Myocyte (in vitro differentiated cells): ENCODE data around the gene PARM1. TPM values are rescaled to one million over a fixed set of nuclear protein-coding genes. Genes with fewer than 3 reads are reported as not detected.

ENCODE experiments used
- DNase-seq: peaks from one replicate; pipeline ENCODE4 v3.0.0-alpha.2; 2012; ENCODE audit warnings: low read depth
- total RNA-seq: library from RNA; depleted of rRNA; stranded (reverse); fragments of >200 nt; gene quantifications from 2 replicates; pipeline ENCODE4 v1.2.3, GENCODE V29; 2014

Gene PARM1
- total RNA-seq, 1 donor from 2014 or later: 1.3 TPM

GRCh38 chr4:75028196-75028854 is 95.4 kb downstream of the PARM1 start:
- DNase-seq: no peak

GRCh38 chr4:75030028-75030427 is 97.1 kb downstream of the PARM1 start:
- no peak for DNase-seq

- DNase-seq: no peak
Measured at GRCh38 chr4:75030649-75031235, 97.8 kb downstream of the PARM1 start.

GRCh38 chr4:75031775-75032174 is 98.9 kb downstream of the PARM1 start:
- no peak for DNase-seq

- DNase-seq: no peak
Measured at GRCh38 chr4:75034523-75034922, 101.6 kb downstream of the PARM1 start.

GRCh38 chr4:75035321-75035720 is 102.4 kb downstream of the PARM1 start:
- DNase-seq: no peak

- no peak for DNase-seq
Measured at GRCh38 chr4:75036046-75036830, 103.3 kb downstream of the PARM1 start.

GRCh38 chr4:75037252-75037651 is 104.3 kb downstream of the PARM1 start:
- no peak for DNase-seq

- no peak for DNase-seq
Measured at GRCh38 chr4:75038376-75038775, 105.5 kb downstream of the PARM1 start.

GRCh38 chr4:75040703-75041102 is 107.8 kb downstream of the PARM1 start:
- no peak for DNase-seq

GRCh38 chr4:75042601-75043208 is 109.8 kb downstream of the PARM1 start:
- DNase-seq: no peak

- no peak for DNase-seq
Measured at GRCh38 chr4:75046226-75046625, 113.3 kb downstream of the PARM1 start.

- no peak for DNase-seq
Measured at GRCh38 chr4:75046641-75047040, 113.7 kb downstream of the PARM1 start.

GRCh38 chr4:75048208-75048879 is 115.4 kb downstream of the PARM1 start:
- DNase-seq: no peak

- no peak for DNase-seq
Measured at GRCh38 chr4:75051431-75051830, 118.5 kb downstream of the PARM1 start.

- no peak for DNase-seq
Measured at GRCh38 chr4:75053352-75053751, 120.4 kb downstream of the PARM1 start.

- DNase-seq: no peak
Measured at GRCh38 chr4:75054078-75054477, 121.2 kb downstream of the PARM1 start.

- DNase-seq: peak; percentile 2
Measured at GRCh38 chr4:75056277-75056676, 123.4 kb downstream of the PARM1 start.

- DNase-seq: no peak
Measured at GRCh38 chr4:75057369-75057768, 124.5 kb downstream of the PARM1 start.

- DNase-seq: no peak
Measured at GRCh38 chr4:75058486-75058885, 125.6 kb downstream of the PARM1 start.

GRCh38 chr4:75063433-75063832 is 130.5 kb downstream of the PARM1 start:
- DNase-seq: no peak
